Neuron (in vitro differentiated cells): Measurements from ENCODE around the gene SNAPC2.
"Not testable (repeated sequence)": the region's sequence is repeated elsewhere in the genome, so short reads cannot be mapped to it uniquely, and the experiment has no call there.

ENCODE experiments used
- H2AFZ ChIP-seq: one replicate; pipeline ENCODE4 v1.6.1; 2013; ENCODE audit warnings: low read depth, mild to moderate bottlenecking, inconsistent platforms, low read length, moderate library complexity
- H3K27me3 ChIP-seq: one replicate; pipeline ENCODE4 v1.6.1; 2013; ENCODE audit warnings: low read length; ENCODE audit not compliant: insufficient read depth
- H3K36me3 ChIP-seq: one replicate; pipeline ENCODE4 v1.6.1; 2013; ENCODE audit warnings: low read length; ENCODE audit not compliant: insufficient read depth
- H3K4me1 ChIP-seq: one replicate; pipeline ENCODE4 v1.6.1; 2013; ENCODE audit warnings: low read length; ENCODE audit not compliant: insufficient read depth
- H3K4me3 ChIP-seq: 2 replicates; pipeline ENCODE4 v1.5.1; 2013; ENCODE audit warnings: mild to moderate bottlenecking, low read length, moderate library complexity
- H3K9me3 ChIP-seq: one replicate; pipeline ENCODE4 v1.6.1; 2013; ENCODE audit warnings: low read length

Gene SNAPC2

GRCh38 chr19:7925171-7925851 lies 5.2 kb downstream of the SNAPC2 start:
- Histone ChIP-seq H3K36me3 (peaks cover 32% of the 10 kb centered on the region), H3K4me3 (peak overlapping the region; percentile 59), H3K4me1 (peaks cover 36% of the 10 kb centered on the region), H2AFZ (no peak overlapping the region), H3K27me3 (no peaks in the 10 kb centered on the region), H3K9me3 (no peaks in the 10 kb centered on the region)

- H3K36me3 ChIP-seq, result peaks cover 40% of the 10 kb centered on the region
- H2AFZ ChIP-seq, result no peak within 1 kb of the TSS
- H3K9me3 ChIP-seq, result no peaks in the 10 kb centered on the region
- H3K27me3 ChIP-seq, result no peaks in the 10 kb centered on the region
- peaks cover 33% of the 10 kb centered on the region for H3K4me1 ChIP-seq
- H3K4me3 ChIP-seq, result peak within 1 kb of the TSS; percentile 59
Observed at GRCh38 chr19:7926021-7926726, 6.0 kb downstream of the SNAPC2 start, which contains the start of gene CTXN1. Gene CTXN1, minus strand, starts transcription at chr19:7926135. Its CDS starts 597 bp downstream, at chr19:7925538.

- Histone ChIP-seq H3K4me3 (no peak overlapping the region), H3K27me3 (no peaks in the 10 kb centered on the region), H3K36me3 (peaks cover 44% of the 10 kb centered on the region), H3K4me1 (peaks cover 25% of the 10 kb centered on the region), H3K9me3 (no peaks in the 10 kb centered on the region), H2AFZ (no peak overlapping the region)
Observed at GRCh38 chr19:7926727-7927604, 6.8 kb downstream of the SNAPC2 start.

- H2AFZ ChIP-seq, result no peak overlapping the region
- no peaks in the 10 kb centered on the region for H3K9me3 ChIP-seq
- peaks cover 20% of the 10 kb centered on the region for H3K4me1 ChIP-seq
- H3K36me3 ChIP-seq, result peaks cover 44% of the 10 kb centered on the region
- no peaks in the 10 kb centered on the region for H3K27me3 ChIP-seq
- H3K4me3 ChIP-seq, result no peak overlapping the region
Observed at GRCh38 chr19:7927605-7928333, 7.6 kb downstream of the SNAPC2 start.

- H3K4me3 ChIP-seq, result no peak overlapping the region
- H3K9me3 ChIP-seq, result no peaks in the 10 kb centered on the region
- H3K4me1 ChIP-seq, result peaks cover 20% of the 10 kb centered on the region
- H2AFZ ChIP-seq, result no peak overlapping the region
- no peaks in the 10 kb centered on the region for H3K27me3 ChIP-seq
- H3K36me3 ChIP-seq, result peaks cover 45% of the 10 kb centered on the region
Observed at GRCh38 chr19:7928334-7928706, 8.2 kb downstream of the SNAPC2 start.

GRCh38 chr19:7928741-7929701 lies 8.9 kb downstream of the SNAPC2 start:
- H2AFZ ChIP-seq, result no peak overlapping the region
- peaks cover 47% of the 10 kb centered on the region for H3K36me3 ChIP-seq
- H3K4me3 ChIP-seq, result no peak overlapping the region
- H3K27me3 ChIP-seq, result no peaks in the 10 kb centered on the region
- no peaks in the 10 kb centered on the region for H3K9me3 ChIP-seq
- H3K4me1 ChIP-seq, result peaks cover 20% of the 10 kb centered on the region

GRCh38 chr19:7930030-7930429 lies 9.9 kb downstream of the SNAPC2 start:
- not testable (repeated sequence) for H3K4me3 ChIP-seq, H3K27me3 ChIP-seq, H2AFZ ChIP-seq, H3K9me3 ChIP-seq
- peaks cover 50% of the 10 kb centered on the region for H3K36me3 ChIP-seq
- H3K4me1 ChIP-seq, result peaks cover 18% of the 10 kb centered on the region

GRCh38 chr19:7930765-7931164 lies 10.6 kb downstream of the SNAPC2 start:
- peaks cover 18% of the 10 kb centered on the region for H3K4me1 ChIP-seq
- no peak overlapping the region for H3K4me3 ChIP-seq
- peaks cover 55% of the 10 kb centered on the region for H3K36me3 ChIP-seq
- H2AFZ ChIP-seq, result no peak overlapping the region
- H3K9me3 ChIP-seq, result no peaks in the 10 kb centered on the region
- no peaks in the 10 kb centered on the region for H3K27me3 ChIP-seq

GRCh38 chr19:7931221-7932061 lies 11.3 kb downstream of the SNAPC2 start:
- H3K36me3 ChIP-seq, result peaks cover 61% of the 10 kb centered on the region
- peaks cover 14% of the 10 kb centered on the region for H3K4me1 ChIP-seq
- no peaks in the 10 kb centered on the region for H3K9me3 ChIP-seq
- H3K27me3 ChIP-seq, result no peaks in the 10 kb centered on the region
- no peak overlapping the region for H2AFZ ChIP-seq
- H3K4me3 ChIP-seq, result no peak overlapping the region

- no peak overlapping the region for H2AFZ ChIP-seq
- no peaks in the 10 kb centered on the region for H3K9me3 ChIP-seq
- peaks cover 68% of the 10 kb centered on the region for H3K36me3 ChIP-seq
- H3K4me1 ChIP-seq, result peaks cover 9% of the 10 kb centered on the region
- H3K27me3 ChIP-seq, result no peaks in the 10 kb centered on the region
- no peak overlapping the region for H3K4me3 ChIP-seq
Observed at GRCh38 chr19:7932276-7932929, 12.3 kb downstream of the SNAPC2 start.

- Histone ChIP-seq H3K27me3 (no peaks in the 10 kb centered on the region), H2AFZ (no peak overlapping the region), H3K9me3 (no peaks in the 10 kb centered on the region), H3K4me1 (peaks cover 9% of the 10 kb centered on the region), H3K36me3 (peaks cover 70% of the 10 kb centered on the region), H3K4me3 (no peak overlapping the region)
Observed at GRCh38 chr19:7932930-7933300, 12.8 kb downstream of the SNAPC2 start.
